ENCODE measurements around the gene SNCA. TPM values are rescaled to one million over a fixed set of nuclear protein-coding genes. Genes with fewer than 3 reads are reported as not detected.

The SNCA gene
- polyA plus RNA-seq, 2 donors = 2.0 to 7.4 TPM

DNA sequence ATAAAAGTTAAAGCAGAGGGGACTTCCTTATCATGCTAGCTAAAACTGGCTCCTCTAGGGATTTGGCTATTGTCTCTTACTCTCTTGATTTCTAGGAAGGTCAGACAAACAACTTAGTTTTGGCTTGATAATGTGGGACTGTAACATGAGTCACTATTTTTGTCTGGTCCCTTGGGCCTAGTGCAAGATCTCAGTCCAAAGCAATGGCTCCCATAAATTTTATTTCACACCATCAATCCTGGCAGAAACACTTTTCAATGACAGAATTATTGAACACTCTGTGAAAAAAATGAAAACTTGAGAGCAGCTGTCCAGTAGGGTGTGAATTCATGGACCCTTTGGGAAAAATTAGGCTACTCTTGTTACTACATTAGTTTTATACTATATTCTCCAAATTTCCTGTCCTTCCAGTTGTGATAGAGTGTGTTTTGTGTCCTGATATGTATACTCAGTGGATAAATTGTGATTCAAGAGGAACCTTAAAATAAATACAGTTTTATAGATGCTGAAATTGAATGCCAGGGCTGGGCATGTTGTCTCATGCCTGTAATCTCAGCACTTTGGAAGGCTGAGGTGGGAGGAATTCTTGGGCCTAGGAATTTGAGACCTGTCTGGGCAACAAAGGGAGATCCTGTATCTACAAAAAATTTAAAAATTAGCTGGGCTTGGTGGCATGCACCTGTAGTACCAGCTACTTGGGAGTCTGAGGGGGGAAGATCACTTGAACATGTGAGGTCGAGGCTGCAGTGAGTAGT lies 10.8 kb upstream of the SNCA start:
- Histone ChIP-seq H3K4me1 (ENCODE audit: control insufficient read depth in 2 of 2, insufficient read depth in 2 of 2, low read length in 1 of 2) (no peaks in the 10 kb centered on the region), H3K27me3 (ENCODE audit: control insufficient read depth in 1 of 2, insufficient read depth in 2 of 2, low read length in 2 of 2) (no peaks in the 10 kb centered on the region), H3K4me3 (ENCODE audit: low read depth in 1 of 2, low read length in 2 of 2) (no peak overlapping the region), H3K27ac (ENCODE audit: low read depth in 2 of 2, low read length in 1 of 2) (no peak overlapping the region), H3K36me3 (ENCODE audit: control insufficient read depth in 2 of 2, insufficient read depth in 2 of 2, low read length in 1 of 2) (no peaks in the 10 kb centered on the region), H3K9me3 (ENCODE audit: control insufficient read depth in 2 of 2, insufficient read depth in 1 of 2, low read depth in 1 of 2, low read length in 1 of 2) (peaks cover 0 to 2% of the 10 kb centered on the region in 2 donors)
- WGBS, 2 donors = 58 to 77% methylated on average over 1 of the region's 1 CpG

DNA sequence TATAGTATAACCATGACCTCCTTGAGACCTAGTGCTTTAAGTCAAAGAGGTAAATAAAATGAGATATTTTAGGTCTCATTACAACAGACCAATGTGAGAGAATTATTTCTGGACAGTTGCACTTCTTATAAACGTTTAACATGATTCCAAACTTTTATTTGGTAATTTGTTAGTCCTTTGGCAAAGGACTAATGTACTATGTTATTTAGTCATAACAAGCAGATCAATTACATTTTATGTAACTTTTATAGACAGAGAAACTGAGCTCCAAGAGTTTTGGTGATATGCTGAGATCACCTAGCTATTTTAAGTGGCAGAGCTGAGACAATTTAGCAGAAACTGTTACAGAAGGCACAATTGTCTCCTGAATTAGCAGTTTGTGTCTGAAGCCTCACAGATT lies 2.6 kb upstream of the SNCA start:
- peaks cover 5 to 15% of the 10 kb centered on the region in 2 donors for H3K27me3 ChIP-seq (ENCODE audit: control insufficient read depth in 1 of 2, insufficient read depth in 2 of 2, low read length in 2 of 2)
- H3K36me3 ChIP-seq (ENCODE audit: control insufficient read depth in 2 of 2, insufficient read depth in 2 of 2, low read length in 1 of 2) = no peaks in the 10 kb centered on the region
- H3K4me3 ChIP-seq (ENCODE audit: low read depth in 1 of 2, low read length in 2 of 2) = no peak overlapping the region
- H3K4me1 ChIP-seq (ENCODE audit: control insufficient read depth in 2 of 2, insufficient read depth in 2 of 2, low read length in 1 of 2) = peaks cover 0 to 7% of the 10 kb centered on the region in 2 donors
- no peak overlapping the region for H3K27ac ChIP-seq (ENCODE audit: low read depth in 2 of 2, low read length in 1 of 2)
- WGBS, 2 donors = 59 to 60% methylated on average over 1 of the region's 1 CpG
- H3K9me3 ChIP-seq (ENCODE audit: control insufficient read depth in 2 of 2, insufficient read depth in 1 of 2, low read depth in 1 of 2, low read length in 1 of 2) = no peaks in the 10 kb centered on the region

DNA sequence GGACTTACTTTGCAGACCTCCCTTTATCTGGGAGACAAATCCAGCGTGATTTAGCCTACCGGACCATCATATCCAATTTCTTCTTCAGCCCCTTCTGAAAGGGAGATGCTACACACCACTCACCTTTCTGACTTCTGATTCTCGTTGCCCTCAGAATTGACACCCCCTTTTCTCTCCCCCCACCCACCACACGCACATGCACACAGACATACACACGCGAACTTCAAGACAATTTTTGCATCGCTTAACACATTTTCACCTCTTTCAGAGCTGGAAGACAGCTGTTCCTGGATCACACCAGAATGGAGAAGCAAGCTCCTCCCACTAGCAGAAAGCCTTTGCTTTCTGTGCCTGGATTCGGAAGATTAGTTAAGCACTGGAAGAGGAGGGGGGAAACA lies 1.0 kb upstream of the SNCA start:
- H3K4me3 ChIP-seq (ENCODE audit: low read depth in 1 of 2, low read length in 2 of 2) = peak overlapping the region in 1 of 2 donors; percentile 43
- peaks cover 0 to 7% of the 10 kb centered on the region in 2 donors for H3K4me1 ChIP-seq (ENCODE audit: control insufficient read depth in 2 of 2, insufficient read depth in 2 of 2, low read length in 1 of 2)
- H3K9me3 ChIP-seq (ENCODE audit: control insufficient read depth in 2 of 2, insufficient read depth in 1 of 2, low read depth in 1 of 2, low read length in 1 of 2) = no peaks in the 10 kb centered on the region
- H3K27me3 ChIP-seq (ENCODE audit: control insufficient read depth in 1 of 2, insufficient read depth in 2 of 2, low read length in 2 of 2) = peaks cover 5 to 15% of the 10 kb centered on the region in 2 donors
- H3K27ac ChIP-seq (ENCODE audit: low read depth in 2 of 2, low read length in 1 of 2) = no peak overlapping the region
- H3K36me3 ChIP-seq (ENCODE audit: control insufficient read depth in 2 of 2, insufficient read depth in 2 of 2, low read length in 1 of 2) = no peaks in the 10 kb centered on the region
- WGBS, 2 donors = 1 to 3% methylated on average over 8 of the region's 8 CpGs

DNA sequence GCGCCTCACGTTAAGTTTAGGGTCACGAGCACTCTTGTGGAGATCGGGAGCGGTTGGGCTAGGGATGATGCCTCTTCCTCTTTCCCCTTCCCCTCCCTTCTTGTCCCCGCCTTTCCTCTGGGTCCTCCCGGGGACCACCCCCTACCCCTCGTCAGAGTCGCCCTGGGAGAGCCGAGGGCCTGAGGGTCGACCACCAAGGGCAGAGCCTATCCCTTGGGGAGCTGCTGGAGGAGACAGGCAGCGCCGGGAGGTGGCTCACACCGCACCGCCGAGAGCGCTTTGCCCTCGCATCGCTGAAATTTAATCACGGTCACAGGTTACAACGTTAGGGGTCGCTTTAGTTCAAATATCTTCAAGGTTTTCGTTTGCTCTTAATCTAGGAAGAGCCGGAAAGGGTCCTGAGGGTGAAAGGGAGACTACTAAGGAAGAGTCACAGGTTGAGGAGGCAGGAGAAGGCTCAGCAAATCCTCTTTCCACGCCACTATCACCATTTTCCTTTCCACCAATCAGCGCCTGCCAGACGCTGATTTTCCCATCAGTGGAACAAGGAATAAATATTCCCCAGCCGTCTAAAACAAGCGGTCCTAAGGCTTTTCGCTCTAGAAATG lies 528 bp upstream of the SNCA start:
- Histone ChIP-seq H3K27me3 (ENCODE audit: control insufficient read depth in 1 of 2, insufficient read depth in 2 of 2, low read length in 2 of 2) (peaks cover 5 to 15% of the 10 kb centered on the region in 2 donors), H3K4me1 (ENCODE audit: control insufficient read depth in 2 of 2, insufficient read depth in 2 of 2, low read length in 1 of 2) (peaks cover 0 to 7% of the 10 kb centered on the region in 2 donors), H3K36me3 (ENCODE audit: control insufficient read depth in 2 of 2, insufficient read depth in 2 of 2, low read length in 1 of 2) (no peaks in the 10 kb centered on the region), H3K27ac (ENCODE audit: low read depth in 2 of 2, low read length in 1 of 2) (peak overlapping the region in 1 of 2 donors; percentile 58), H3K9me3 (ENCODE audit: control insufficient read depth in 2 of 2, insufficient read depth in 1 of 2, low read depth in 1 of 2, low read length in 1 of 2) (no peaks in the 10 kb centered on the region), H3K4me3 (ENCODE audit: low read depth in 1 of 2, low read length in 2 of 2) (peak overlapping the region; percentile 43 to 52)
- WGBS, 2 donors = 1% methylated on average over 30 of the region's 30 CpGs

DNA sequence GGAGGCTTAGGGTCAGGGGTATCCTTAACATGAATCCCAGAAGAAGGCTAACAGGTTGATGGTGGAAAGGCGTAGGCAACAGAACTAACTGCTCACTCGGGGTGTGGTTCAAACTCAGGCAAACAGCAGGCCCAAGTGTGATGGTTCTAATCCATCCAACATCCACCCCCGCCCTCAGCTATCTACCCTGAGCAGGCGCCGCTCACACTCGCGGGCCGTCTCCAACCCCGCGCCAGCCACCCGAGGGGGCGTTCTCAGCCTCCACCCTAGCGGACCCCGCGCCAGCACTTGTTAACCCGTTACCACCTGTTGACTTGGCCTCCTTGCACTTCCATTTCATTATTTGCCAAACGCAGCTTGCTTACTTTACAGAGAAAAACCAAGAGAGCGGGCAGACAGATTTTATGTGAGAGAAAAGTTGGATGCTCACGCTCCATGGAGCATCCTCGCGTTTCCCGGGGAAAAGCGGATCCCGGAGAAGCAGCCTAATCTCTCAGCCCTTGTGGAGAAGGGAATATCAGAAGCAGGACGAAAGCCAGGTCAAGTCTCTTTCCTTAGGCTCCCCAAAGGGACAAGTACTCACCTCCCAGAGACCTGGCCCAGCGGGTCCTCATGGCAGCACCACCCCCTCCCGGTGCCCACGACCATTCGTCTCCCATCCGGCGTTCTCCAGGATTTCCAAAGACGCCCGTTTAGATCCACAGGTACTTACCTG lies 773 bp downstream of the SNCA start:
- 6 to 9% methylated on average over 32 to 33 of the region's 33 CpGs for WGBS, 2 donors
- peak overlapping the region; percentile 39 to 43 for H3K4me3 ChIP-seq (ENCODE audit: low read depth in 1 of 2, low read length in 2 of 2)
- no peaks in the 10 kb centered on the region for H3K36me3 ChIP-seq (ENCODE audit: control insufficient read depth in 2 of 2, insufficient read depth in 2 of 2, low read length in 1 of 2)
- no peaks in the 10 kb centered on the region for H3K9me3 ChIP-seq (ENCODE audit: control insufficient read depth in 2 of 2, insufficient read depth in 1 of 2, low read depth in 1 of 2, low read length in 1 of 2)
- H3K27me3 ChIP-seq (ENCODE audit: control insufficient read depth in 1 of 2, insufficient read depth in 2 of 2, low read length in 2 of 2) = peaks cover 5 to 15% of the 10 kb centered on the region in 2 donors
- H3K4me1 ChIP-seq (ENCODE audit: control insufficient read depth in 2 of 2, insufficient read depth in 2 of 2, low read length in 1 of 2) = peaks cover 0 to 7% of the 10 kb centered on the region in 2 donors
- H3K27ac ChIP-seq (ENCODE audit: low read depth in 2 of 2, low read length in 1 of 2) = no peak overlapping the region

DNA sequence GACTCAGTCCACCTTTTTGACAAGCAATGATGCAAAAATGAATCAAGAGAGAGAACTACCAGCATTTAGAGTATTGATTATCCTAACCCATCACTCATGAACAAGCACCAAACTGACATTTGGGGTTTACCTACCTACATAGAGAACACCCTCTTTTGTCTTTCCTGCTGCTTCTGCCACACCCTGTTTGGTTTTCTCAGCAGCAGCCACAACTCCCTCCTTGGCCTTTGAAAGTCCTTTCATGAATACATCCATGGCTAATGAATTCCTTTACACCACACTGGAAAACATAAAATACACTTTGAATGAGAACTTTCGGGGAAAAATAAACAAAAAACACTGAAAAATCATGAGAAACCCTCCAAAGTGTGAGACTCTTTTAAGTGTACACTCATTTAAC lies 1.5 kb downstream of the SNCA start:
- no peaks in the 10 kb centered on the region for H3K36me3 ChIP-seq (ENCODE audit: control insufficient read depth in 2 of 2, insufficient read depth in 2 of 2, low read length in 1 of 2)
- WGBS, 2 donors = 79 to 83% methylated on average over 1 of the region's 1 CpG
- no peak overlapping the region for H3K27ac ChIP-seq (ENCODE audit: low read depth in 2 of 2, low read length in 1 of 2)
- H3K27me3 ChIP-seq (ENCODE audit: control insufficient read depth in 1 of 2, insufficient read depth in 2 of 2, low read length in 2 of 2) = peaks cover 0 to 13% of the 10 kb centered on the region in 2 donors
- H3K4me1 ChIP-seq (ENCODE audit: control insufficient read depth in 2 of 2, insufficient read depth in 2 of 2, low read length in 1 of 2) = peaks cover 0 to 7% of the 10 kb centered on the region in 2 donors
- H3K4me3 ChIP-seq (ENCODE audit: low read depth in 1 of 2, low read length in 2 of 2) = no peak overlapping the region
- no peaks in the 10 kb centered on the region for H3K9me3 ChIP-seq (ENCODE audit: control insufficient read depth in 2 of 2, insufficient read depth in 1 of 2, low read depth in 1 of 2, low read length in 1 of 2)

DNA sequence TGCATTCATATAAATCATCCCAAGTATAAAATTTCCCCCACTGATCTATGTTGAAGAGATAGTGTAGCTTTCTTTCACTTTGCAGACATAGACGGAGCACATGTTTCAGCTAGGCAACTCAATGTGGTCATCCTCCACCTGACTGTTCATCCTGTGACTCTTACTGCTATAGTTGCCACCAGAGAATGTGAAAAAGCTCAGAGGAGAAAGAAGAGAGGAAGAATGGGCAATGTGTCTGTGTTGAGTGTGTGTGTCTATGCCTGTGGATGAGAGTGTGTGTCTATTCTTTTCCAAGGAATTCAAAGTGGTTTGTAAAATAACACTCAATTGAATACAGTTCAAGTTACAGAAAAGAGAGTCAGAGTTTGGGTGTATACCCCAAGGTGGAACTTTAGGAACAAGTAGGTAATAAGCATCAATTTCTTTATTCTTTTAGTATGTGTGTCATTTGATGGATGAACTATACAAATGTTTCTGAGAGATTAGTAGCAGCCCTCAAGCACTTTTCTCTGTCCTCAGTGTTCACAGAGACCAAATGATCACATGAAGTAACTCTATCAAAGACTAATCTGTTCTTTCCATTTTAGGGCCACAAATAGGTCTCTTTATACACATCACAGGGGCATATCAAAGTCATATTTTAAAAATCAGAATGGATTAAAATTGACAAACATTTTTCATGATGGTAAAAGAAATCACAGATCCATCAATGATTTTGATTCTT lies 2.3 kb downstream of the SNCA start:
- Histone ChIP-seq H3K36me3 (ENCODE audit: control insufficient read depth in 2 of 2, insufficient read depth in 2 of 2, low read length in 1 of 2) (no peaks in the 10 kb centered on the region), H3K27ac (ENCODE audit: low read depth in 2 of 2, low read length in 1 of 2) (no peak overlapping the region), H3K4me3 (ENCODE audit: low read depth in 1 of 2, low read length in 2 of 2) (no peak overlapping the region), H3K27me3 (ENCODE audit: control insufficient read depth in 1 of 2, insufficient read depth in 2 of 2, low read length in 2 of 2) (peaks cover 0 to 13% of the 10 kb centered on the region in 2 donors), H3K4me1 (ENCODE audit: control insufficient read depth in 2 of 2, insufficient read depth in 2 of 2, low read length in 1 of 2) (peaks cover 0 to 7% of the 10 kb centered on the region in 2 donors), H3K9me3 (ENCODE audit: control insufficient read depth in 2 of 2, insufficient read depth in 1 of 2, low read depth in 1 of 2, low read length in 1 of 2) (no peaks in the 10 kb centered on the region)
- 49 to 85% methylated on average over 1 of the region's 1 CpG for WGBS, 2 donors

DNA sequence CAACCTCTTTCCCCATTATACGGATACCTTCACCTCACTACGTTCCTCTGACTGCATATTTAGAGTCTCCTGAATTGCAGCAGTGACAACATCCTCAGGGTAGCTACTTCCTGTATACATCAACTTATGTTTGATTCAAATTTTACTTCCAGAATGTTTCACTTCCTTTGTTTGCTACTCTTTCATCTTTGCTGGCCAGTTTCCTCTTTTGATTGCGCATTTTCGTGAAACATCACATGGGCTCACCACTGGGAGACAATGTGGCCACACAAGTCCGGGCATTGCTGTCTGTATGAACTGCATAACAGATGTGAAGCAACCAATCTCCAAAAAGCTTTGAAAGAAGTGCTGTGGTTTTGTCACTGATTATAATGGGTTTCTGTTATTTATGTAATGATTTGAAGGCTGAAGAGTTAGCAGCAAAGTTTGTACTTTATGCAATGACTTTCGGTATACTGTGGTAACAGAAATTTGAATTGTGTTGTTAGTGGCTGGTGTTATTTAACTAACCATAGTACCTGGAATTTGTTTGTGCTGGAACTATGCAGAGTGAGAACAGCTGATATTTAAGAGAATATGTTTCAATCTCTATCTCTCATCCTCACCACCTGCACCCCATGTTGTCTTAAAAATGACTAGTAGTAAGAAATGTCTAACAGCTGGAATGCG lies 7.4 kb downstream of the SNCA start:
- Histone ChIP-seq H3K4me1 (ENCODE audit: control insufficient read depth in 2 of 2, insufficient read depth in 2 of 2, low read length in 1 of 2) (no peaks in the 10 kb centered on the region), H3K27me3 (ENCODE audit: control insufficient read depth in 1 of 2, insufficient read depth in 2 of 2, low read length in 2 of 2) (no peaks in the 10 kb centered on the region), H3K27ac (ENCODE audit: low read depth in 2 of 2, low read length in 1 of 2) (no peak overlapping the region), H3K4me3 (ENCODE audit: low read depth in 1 of 2, low read length in 2 of 2) (no peak overlapping the region), H3K36me3 (ENCODE audit: control insufficient read depth in 2 of 2, insufficient read depth in 2 of 2, low read length in 1 of 2) (no peaks in the 10 kb centered on the region), H3K9me3 (ENCODE audit: control insufficient read depth in 2 of 2, insufficient read depth in 1 of 2, low read depth in 1 of 2, low read length in 1 of 2) (no peaks in the 10 kb centered on the region)
- 38 to 51% methylated on average over 7 of the region's 7 CpGs for WGBS, 2 donors

DNA sequence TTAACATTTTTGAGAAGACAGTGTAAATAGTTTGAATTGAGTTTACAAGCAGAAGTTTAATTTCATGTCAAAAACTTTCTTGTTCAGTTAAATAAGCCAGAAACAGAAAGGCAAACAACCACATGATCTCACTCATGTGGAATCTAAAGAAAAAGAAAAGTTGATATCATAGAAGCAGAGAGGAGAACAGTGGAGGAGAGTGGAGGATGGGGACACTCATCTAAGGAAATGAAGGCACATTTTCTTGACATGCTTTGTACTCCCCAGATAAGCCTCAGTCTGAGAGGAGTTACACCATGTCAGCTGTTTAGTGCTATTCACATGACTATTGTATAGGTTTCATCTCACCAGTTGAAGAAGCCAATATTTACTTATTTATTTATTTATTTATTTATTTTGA lies 13.5 kb downstream of the SNCA start:
- H3K9me3 ChIP-seq (ENCODE audit: control insufficient read depth in 2 of 2, insufficient read depth in 1 of 2, low read depth in 1 of 2, low read length in 1 of 2) = no peaks in the 10 kb centered on the region
- no peak overlapping the region for H3K4me3 ChIP-seq (ENCODE audit: low read depth in 1 of 2, low read length in 2 of 2)
- H3K27ac ChIP-seq (ENCODE audit: low read depth in 2 of 2, low read length in 1 of 2) = no peak overlapping the region
- H3K36me3 ChIP-seq (ENCODE audit: control insufficient read depth in 2 of 2, insufficient read depth in 2 of 2, low read length in 1 of 2) = no peaks in the 10 kb centered on the region
- peaks cover 2 to 3% of the 10 kb centered on the region in 2 donors for H3K27me3 ChIP-seq (ENCODE audit: control insufficient read depth in 1 of 2, insufficient read depth in 2 of 2, low read length in 2 of 2)
- H3K4me1 ChIP-seq (ENCODE audit: control insufficient read depth in 2 of 2, insufficient read depth in 2 of 2, low read length in 1 of 2) = no peaks in the 10 kb centered on the region
